ENCODE measurements around the gene ZNF439.
"Not testable (repeated sequence)": the region's sequence is repeated elsewhere in the genome, so short reads cannot be mapped to it uniquely, and the experiment has no call there.

The ZNF439 gene

GRCh38 chr19:11868188-11868587 is 19.7 kb downstream of the ZNF439 start:
- no peak for DNase-seq (ENCODE audit: low read depth)

DNA sequence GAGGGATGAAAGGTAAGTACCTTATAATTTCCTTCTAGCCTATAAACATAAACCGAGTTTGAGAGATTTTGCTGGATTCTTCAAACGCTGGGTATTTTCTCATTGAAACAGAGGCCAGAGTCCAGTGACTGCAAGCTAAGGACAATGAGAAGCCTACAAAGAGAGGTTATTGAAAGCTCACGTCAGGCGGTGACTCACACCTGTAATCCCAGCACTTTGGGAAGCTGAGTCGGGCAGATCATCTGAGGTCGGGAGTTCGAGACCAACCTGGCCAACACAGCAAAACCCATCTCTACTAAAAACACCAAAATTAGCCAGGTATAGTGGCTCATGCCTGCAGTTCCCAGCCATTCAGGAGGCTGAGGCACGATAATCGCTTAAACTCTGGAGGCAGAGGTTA is 24.1 kb downstream of the ZNF439 start:
- no peak for DNase-seq (ENCODE audit: low read depth)

- no peak for DNase-seq (ENCODE audit: low read depth)
These were observed 25.2 kb downstream of the ZNF439 start for GRCh38 chr19:11873762-11874161.

- peak; percentile 19 for DNase-seq (ENCODE audit: low read depth)
These were observed 31.3 kb downstream of the ZNF439 start for GRCh38 chr19:11879687-11880266.

DNA sequence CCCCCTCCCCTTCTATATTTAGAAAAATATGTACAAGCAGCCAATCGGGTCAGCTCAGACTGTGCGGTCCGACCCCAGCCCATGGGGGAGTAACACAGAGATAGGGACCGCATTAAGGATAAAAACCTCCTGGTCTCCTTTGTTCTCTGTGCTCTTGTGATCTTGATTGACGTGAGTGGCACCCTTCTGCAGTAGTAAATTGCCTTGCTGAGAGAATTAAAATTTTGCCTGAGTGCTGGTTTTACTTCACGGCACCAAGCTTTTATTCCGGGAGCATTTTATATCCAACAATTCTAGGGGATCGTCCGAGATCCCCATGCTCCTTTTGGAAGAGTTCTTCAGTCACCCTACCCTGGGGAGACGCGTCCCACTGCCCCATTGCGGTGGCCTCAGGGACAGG is 32.1 kb downstream of the ZNF439 start:
- no peak for DNase-seq (ENCODE audit: low read depth)

GRCh38 chr19:11881151-11881800 is 32.8 kb downstream of the ZNF439 start:
- peak; percentile 45 for DNase-seq (ENCODE audit: low read depth)

GRCh38 chr19:11882606-11883005 is 34.1 kb downstream of the ZNF439 start:
- DNase-seq (ENCODE audit: low read depth): no peak

DNA sequence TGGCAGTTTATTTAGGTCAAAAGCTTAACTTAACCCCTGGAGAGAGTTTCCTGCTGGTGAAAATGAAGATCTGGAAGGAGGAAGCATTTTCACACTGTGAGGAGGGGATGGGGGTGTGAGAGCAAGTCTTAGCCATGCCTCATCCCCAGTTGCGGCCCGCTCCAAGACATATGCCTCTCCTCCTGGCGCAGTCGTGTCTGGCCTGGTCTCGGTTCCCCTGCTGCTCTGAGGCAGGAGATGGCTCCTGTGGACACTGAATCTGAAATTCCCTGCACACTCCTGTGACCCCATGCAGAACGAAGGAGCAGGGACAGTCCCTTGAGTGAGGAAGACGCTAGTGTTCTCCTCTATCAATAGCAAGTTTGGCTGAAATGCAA is 38.7 kb downstream of the ZNF439 start:
- no peak for DNase-seq (ENCODE audit: low read depth)

GRCh38 chr19:11887611-11888531 is 39.3 kb downstream of the ZNF439 start, which contains the start of gene ZNF69:
Gene ZNF69 (plus strand): TSS chr19:11887782. CDS start chr19:11887924, 142 bp downstream.
- peak; percentile 54 for DNase-seq (ENCODE audit: low read depth)

GRCh38 chr19:11889901-11890300 is 41.4 kb downstream of the ZNF439 start:
- not testable (repeated sequence) for DNase-seq (ENCODE audit: low read depth)

GRCh38 chr19:11890634-11891033 is 42.1 kb downstream of the ZNF439 start:
- no peak for DNase-seq (ENCODE audit: low read depth)

DNA sequence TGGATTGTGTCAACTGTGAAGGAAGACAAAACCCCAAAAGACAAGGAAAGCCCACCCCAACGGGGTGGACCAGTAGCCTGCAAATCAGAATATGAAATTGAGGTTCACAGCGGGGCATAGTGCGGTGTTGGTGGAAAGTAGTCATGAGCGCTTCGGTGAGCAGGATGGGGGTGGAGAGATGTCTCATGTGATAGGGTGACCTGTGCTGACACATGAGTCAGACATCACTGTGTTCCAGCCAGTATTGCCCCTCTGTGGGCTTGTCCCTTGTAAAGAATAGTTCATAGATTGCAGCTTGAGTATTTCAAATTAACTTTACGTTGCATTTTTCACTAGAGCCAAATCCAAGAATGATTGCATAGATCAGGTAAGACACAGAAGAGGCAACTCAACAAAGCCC is 46.3 kb downstream of the ZNF439 start:
- DNase-seq (ENCODE audit: low read depth): no peak

DNA sequence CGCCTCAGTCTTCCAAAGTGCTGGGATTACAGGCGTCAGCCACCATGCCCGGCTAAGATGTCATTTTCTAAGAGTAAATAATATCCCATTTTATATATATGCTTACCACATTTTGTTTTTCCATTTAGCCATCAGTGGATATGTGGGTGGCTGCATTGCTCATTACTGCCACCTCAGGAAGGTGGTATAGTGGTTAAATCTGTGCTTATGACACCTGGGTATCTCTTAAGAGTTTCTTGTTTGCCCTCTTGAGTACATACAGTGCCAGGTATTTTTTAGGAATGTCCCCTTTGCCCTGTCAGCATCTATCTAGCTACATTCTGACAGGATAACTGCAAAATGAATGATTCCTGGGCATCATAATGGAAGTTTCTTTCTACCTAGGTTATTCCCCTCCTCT is 53.7 kb downstream of the ZNF439 start:
- no peak for DNase-seq (ENCODE audit: low read depth)

DNA sequence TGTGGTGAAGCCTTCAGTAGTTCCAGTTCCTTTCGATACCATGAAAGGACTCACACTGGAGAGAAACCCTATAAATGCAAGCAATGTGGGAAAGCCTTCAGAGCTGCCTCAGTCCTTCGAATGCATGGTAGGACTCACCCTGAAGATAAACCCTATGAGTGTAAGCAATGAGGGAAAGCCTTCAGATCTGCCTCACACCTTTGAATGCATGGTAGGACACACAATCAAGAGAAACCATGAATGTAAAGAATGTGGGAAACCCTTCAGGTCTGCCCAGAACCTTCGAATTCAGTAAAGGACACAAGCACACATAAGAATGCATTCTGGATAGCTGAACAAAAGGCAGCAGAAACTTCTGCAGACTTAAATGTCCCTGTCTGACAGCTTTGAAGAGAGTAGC is 57.4 kb downstream of the ZNF439 start:
- no peak for DNase-seq (ENCODE audit: low read depth)

DNA sequence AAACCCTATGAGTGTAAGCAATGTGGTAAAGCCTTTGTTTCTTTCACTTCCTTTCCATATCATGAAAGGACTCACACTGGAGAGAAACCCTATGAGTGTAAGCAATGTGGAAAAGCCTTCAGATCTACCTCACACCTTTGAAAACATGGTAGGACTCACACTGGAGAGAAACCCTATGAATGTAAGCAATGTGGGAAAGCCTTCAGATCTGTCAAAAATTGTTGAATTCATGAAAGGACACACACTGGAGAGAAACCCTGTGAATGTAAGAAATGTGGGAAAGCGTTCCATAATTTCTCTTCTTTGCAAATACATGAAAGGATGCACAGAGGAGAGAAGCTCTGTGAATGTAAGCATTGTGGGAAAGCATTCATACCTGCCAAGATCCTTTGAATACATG is 63.4 kb downstream of the ZNF439 start:
- DNase-seq (ENCODE audit: low read depth): not testable (repeated sequence)

DNA sequence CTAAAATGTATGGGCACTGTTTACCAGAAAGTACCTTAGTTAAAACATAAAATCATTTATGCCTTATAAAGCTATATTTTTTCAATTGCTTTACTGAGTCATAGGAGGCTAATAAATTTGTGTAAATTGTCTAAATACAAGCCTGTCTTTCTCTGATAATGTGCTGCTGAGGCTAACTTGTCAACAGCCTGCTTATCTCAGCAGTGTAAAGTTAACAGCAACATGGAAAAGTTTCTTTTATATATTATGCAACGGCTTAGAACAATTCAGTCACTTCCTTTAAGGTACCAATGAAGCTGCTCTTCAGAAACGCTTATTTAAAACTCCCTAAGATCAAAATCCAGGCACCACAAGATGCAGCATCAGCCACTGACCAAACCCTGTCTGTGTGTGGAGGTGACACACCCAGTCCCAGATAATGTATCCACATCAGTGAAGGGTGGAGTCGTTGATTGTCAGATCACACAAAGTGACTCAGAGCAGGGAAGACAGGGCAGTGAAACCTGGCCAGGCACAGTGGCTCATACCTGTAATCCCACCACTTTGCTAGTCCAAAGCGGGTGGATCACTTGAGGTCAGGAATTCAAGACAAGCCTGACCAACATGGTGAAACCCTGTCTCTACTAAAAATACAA is 66.0 kb downstream of the ZNF439 start:
- DNase-seq (ENCODE audit: low read depth): not testable (repeated sequence)
